SIG-M5 treated with dmso at 0.1 percent for 504 hours (cell line): Measurements from ENCODE around the gene IBTK.
"Not testable (repeated sequence)": the region's sequence is repeated elsewhere in the genome, so short reads cannot be mapped to it uniquely, and the experiment has no call there.

Experiments used
- DNase-seq: peaks from one replicate; lab custom pipeline; 2025; ENCODE audit not compliant: unreplicated experiment; lab: John Stamatoyannopoulos, UW

Gene IBTK

DNA sequence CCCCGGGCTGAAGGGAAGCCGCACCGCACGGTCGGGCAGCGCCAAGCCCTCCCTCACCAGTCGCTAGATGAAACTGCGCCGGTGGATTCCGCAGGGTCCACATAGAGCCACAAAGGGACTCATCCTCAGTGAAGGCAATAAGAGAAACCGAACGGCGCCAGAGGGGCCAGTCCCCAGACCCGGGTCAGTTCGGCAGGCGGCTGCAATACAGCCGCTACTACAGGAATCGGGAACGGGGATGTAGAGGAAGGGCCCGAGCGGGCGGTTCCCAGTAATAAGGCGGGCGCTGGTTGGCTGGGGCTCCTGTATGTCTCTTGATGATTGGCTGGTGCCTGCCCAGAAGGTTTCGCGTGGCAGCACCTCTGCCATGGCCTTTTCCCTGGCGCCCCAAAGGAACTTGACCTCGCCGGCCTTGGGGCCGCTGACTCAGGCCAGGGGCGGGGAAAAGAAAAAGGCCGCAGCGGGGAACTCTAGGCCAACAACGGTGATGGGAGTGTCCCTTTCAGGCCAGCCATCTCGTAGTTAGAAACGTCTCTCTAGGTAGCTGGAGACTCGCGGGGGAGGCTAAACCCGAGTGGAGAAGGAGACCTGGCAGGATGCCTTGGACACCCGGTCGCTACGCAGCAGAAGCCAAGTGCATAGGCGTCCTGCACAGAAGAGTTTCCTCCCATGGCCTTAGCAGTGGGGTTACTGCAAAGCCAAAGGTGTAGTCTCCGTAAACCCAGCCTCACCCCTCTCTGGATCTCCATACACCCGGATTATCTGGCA, at the start of gene IBTK:
Gene IBTK, minus strand, starts transcription at position 240 of the 768 bp plus-strand sequence. CDS start 7,258 bp downstream, outside the sequence.
- peak; percentile 90 for DNase-seq

GRCh38 chr6:82283771-82284410, 36.3 kb upstream of the IBTK start:
- no peak for DNase-seq

- not testable (repeated sequence) for DNase-seq
These were observed 34.0 kb upstream of the IBTK start for GRCh38 chr6:82281550-82281949.

DNA sequence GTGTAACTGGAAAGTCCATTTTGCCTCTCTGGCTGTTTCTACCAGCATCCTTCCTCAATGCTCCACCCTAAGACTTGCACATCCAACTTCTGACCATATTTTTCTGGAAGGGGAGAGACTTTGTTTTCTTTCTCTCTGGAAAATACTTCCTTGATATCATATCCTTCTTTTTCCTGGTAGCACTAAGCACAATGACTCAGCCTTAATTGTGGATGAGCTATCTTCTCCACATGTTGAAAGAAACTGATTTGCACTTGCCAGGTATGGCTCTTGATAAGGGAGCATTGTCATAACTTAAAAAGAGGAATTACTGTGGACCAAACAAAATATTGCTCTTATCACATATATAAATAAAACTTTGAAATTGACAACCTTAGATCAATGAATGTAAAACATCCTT, 30.1 kb upstream of the IBTK start:
- DNase-seq: no peak

- DNase-seq: no peak
These were observed 28.1 kb upstream of the IBTK start for GRCh38 chr6:82275686-82276085.

GRCh38 chr6:82273295-82273694, 25.8 kb upstream of the IBTK start:
- no peak for DNase-seq

GRCh38 chr6:82270881-82271635, 23.5 kb upstream of the IBTK start:
- DNase-seq: peak; percentile 49

DNA sequence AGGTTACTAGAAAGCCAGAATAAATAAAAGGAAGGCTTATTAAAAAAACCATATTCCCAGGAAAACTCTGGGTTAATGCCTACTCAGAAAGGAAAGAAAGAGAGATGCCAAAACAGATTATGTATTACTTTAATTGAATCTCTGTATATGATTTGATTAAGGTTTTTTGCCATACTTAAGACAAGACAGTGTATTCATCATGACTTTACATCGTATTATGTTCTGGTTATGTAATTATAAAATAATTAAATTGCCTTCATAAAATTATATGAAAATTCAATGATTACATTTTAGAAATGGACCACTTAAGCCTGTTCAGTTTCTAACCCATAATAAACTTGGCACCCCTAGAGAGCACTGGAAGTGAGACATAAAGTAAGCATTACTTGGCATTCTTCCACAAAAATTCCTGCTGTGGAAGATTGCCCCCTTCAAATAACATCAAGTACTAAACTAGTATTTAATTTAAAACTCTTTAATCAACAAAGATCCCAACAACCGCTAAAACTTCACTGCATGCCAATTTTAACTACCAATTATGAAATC, 20.8 kb upstream of the IBTK start:
- DNase-seq: no peak

DNA sequence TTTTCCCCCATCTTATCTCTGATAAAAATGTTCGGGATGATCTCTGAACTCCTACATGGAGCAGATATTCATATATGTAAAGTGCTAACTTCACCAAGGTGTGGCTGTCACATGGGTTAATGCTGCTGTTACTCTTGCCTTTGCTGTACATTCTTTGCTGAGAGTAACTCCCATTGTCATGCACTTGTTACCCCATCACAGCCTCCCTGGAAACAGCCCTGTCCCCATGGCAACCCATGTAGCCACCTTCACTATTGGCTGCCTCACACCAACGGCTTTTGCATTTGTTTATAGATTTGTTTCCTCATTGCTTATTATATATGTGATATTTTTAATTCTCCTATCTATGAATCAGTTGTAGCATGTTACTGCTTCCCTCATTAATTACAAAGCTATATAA, 17.3 kb upstream of the IBTK start:
- peak; percentile 2 for DNase-seq

GRCh38 chr6:82264321-82264720, 16.8 kb upstream of the IBTK start:
- DNase-seq: no peak

GRCh38 chr6:82263916-82264315, 16.4 kb upstream of the IBTK start:
- DNase-seq: no peak

DNA sequence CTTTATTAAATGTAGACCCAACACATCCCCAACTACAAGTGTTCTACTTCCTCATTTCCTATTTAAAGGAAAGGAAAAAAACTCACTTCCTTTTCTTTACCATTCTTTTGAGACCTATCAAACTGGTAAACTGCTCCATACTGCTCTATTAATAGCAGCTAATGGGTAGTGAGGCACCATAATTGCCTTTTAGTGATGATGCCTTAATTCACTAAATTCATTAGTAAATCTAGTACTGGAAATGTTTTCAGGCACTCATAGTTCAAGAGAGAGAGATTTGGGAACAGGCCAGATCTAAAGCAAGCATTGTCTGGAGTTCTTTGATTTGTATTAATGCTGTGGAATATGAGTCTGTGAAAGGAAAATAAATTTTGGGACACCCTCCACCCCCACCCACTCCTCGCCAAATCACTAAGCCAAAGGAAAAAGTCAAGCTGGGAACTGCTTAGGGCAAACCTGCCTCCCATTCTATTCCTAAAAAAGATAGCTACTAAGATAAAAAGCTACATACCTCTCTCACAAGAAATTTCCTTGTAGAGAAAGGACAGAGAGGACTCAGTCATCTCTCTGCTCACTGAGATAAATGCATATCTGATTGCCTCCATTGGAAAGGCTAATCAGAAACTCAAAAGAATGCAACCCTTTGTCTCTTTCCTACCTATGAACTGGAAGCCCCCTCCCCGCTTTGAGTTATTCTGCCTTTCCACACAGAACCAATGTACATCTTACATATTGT, 13.6 kb upstream of the IBTK start:
- peak; percentile 52 for DNase-seq

GRCh38 chr6:82259389-82259788, 11.8 kb upstream of the IBTK start:
- DNase-seq: peak; percentile 84

- DNase-seq: peak; percentile 20
These were observed 9.7 kb upstream of the IBTK start for GRCh38 chr6:82257088-82257774.

GRCh38 chr6:82254722-82255121, 7.2 kb upstream of the IBTK start:
- DNase-seq: not testable (repeated sequence)

DNA sequence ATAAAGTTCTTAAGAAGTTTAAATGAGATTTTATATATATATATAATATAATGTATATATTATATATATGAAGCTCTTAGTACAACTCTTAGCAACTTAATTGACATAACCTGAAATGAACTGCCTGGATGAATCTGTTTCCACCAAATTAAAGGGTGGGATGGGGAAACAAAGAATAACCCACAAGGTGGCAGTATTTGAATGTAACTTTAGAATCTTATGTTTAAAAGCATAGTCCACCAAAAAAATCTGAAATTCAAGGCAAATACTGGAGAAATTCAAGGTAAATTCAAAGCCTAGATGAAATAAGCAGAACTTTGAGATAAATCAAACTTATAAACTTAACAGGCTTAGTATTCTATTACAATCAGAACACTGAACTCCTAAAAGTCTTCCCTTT, 4.4 kb upstream of the IBTK start:
- DNase-seq: peak; percentile 41

DNA sequence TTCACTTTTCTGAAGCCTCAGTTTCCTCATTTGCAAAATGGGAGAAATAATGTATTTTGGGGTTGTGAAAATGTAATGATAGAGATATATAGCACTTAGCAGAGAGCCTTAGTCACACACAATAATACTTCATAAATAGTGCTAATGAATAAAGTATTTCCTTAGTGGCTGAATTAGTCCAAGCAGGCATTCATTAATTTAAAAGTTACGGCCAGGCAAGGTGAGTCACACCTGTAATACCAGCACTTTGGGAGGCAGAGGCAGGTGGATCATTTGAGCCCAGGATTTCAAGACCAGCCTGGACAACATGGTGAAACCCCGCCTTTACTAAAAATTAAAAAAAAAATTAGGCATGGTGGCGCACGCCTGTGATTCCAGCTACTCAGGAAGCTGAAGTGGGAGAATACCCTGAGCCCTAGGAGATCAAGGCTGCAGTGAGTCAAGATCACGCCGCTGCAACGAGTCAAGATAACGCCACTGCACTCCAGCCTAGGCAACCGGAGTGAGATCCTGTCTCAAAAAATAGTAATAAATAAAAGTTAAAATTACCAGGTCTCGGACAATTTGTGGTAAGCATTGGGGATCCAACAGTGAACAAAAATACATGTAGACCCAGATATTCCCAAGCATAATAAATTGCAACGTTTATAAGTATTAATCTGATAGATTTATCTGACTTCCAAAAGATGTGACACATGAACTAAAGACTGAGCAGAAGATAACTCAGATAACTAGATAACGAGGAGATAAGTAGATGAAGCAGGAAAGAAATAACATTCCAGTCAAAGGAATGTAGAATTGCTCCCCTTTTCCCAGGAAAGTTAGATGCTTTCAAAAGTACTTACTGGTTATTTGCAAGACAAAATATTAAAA, 2.1 kb upstream of the IBTK start:
- no peak for DNase-seq

GRCh38 chr6:82248273-82248735, 760 bp upstream of the IBTK start:
- no peak for DNase-seq

DNA sequence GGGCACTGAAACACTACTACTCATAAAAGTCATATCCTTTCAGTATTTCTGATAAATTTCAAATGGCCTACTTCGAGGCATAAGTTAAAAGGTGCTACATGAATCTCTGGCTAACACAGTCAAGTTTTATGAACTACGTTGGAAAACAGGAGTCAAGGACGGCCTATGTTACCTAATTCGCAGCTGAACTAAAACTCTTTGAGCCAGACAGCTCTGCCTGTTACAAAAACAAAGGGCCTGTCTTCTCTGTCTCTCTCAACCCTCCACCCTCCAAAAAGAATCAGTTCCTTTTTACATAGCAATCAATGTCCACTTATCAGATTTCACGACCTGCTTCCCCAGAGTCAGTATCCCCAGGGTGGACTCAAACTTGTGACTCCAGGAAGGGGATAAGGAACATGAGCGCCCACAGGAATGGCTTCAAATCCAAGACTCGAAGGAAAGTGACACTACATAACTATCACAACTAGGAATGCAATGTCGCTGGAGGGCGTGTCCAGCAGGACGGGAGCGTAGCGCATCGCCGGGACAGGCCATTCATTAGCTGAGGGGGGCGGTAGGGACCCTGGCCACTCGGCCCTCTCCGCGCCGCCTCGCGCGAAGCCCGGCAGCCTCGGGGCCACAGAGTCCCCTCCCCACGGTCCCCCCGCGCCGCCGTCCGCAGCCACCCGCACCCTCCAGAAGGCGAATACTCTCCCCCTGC, 591 bp downstream of the IBTK start:
- peak; percentile 61 for DNase-seq
